ENCODE results near the gene CCT6A.
A peak's percentile ranks its signal among the peaks of the same experiment; 100 is the strongest.
"Not testable (repeated sequence)": the region's sequence is repeated elsewhere in the genome, so short reads cannot be mapped to it uniquely, and the experiment has no call there.

Gene CCT6A

DNA sequence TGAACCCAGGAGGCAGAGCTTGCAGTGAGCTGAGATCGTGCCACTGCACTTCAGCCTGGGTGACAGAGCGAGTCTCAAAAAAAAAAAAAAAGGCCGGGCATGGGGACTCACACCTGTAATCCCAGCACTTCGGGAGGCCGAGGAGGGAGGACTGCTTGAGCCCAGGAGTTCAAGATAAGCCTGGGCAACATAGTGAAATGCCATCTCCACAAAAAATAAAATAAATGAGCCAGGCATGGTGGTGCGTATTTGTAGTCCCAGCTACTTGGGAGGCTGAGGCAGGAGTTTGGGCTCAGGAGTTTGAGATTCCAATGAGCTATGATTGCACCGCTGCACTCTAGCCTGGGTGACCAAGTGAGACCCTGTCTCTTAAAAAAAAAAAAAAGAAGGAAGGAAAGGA is 19.0 kb upstream of the CCT6A start:
- not testable (repeated sequence) for H2AFZ ChIP-seq (ENCODE audit: low read depth, low read length); H3K4me3 ChIP-seq (ENCODE audit: low read length); H3K27me3 ChIP-seq (ENCODE audit: insufficient read depth, low read length); H3K9me3 ChIP-seq (ENCODE audit: low read length); H3K4me1 ChIP-seq (ENCODE audit: insufficient read depth, low read length)
- H3K36me3 ChIP-seq (ENCODE audit: insufficient read depth, low read length) = peaks cover 29% of the 10 kb centered on the region

GRCh38 chr7:56033671-56034432 is 17.7 kb upstream of the CCT6A start:
- Histone ChIP-seq H3K36me3 (ENCODE audit: insufficient read depth, low read length) (peaks cover 24% of the 10 kb centered on the region), H3K9me3 (ENCODE audit: low read length) (no peaks in the 10 kb centered on the region), H3K4me3 (ENCODE audit: low read length) (peak overlapping the region; percentile 49), H2AFZ (ENCODE audit: low read depth, low read length) (peak overlapping the region; percentile 79), H3K4me1 (ENCODE audit: insufficient read depth, low read length) (no peaks in the 10 kb centered on the region), H3K27me3 (ENCODE audit: insufficient read depth, low read length) (no peaks in the 10 kb centered on the region)

GRCh38 chr7:56040730-56041129 is 10.8 kb upstream of the CCT6A start:
- Histone ChIP-seq H3K36me3 (ENCODE audit: insufficient read depth, low read length) (peaks cover 10% of the 10 kb centered on the region), H2AFZ (ENCODE audit: low read depth, low read length) (no peak overlapping the region), H3K4me3 (ENCODE audit: low read length) (no peak overlapping the region), H3K9me3 (ENCODE audit: low read length) (no peaks in the 10 kb centered on the region), H3K4me1 (ENCODE audit: insufficient read depth, low read length) (no peaks in the 10 kb centered on the region), H3K27me3 (ENCODE audit: insufficient read depth, low read length) (no peaks in the 10 kb centered on the region)

DNA sequence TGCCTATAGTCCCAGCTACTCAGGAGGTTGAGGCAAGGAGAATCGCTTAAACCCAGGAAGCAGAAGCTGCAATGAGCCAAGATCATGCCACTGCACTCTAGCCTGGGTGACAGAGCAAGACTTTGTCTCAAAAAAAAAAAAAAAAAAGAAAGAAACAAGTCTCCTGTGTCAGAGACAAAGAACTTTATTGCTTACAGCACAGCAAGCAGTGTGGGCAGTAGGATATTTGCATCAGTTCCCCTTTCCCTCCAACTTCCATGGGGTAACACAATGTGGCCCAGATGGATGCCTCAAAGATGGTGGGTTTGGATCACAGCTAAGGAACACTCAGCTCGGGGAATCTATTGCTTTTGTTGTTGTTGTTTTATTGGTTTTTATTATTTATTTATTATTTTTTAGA is 5.8 kb upstream of the CCT6A start:
- H3K36me3 ChIP-seq (ENCODE audit: insufficient read depth, low read length); H3K27me3 ChIP-seq (ENCODE audit: insufficient read depth, low read length); H3K4me1 ChIP-seq (ENCODE audit: insufficient read depth, low read length); H2AFZ ChIP-seq (ENCODE audit: low read depth, low read length); H3K4me3 ChIP-seq (ENCODE audit: low read length); H3K9me3 ChIP-seq (ENCODE audit: low read length): not testable (repeated sequence)

GRCh38 chr7:56046721-56047445 is 4.7 kb upstream of the CCT6A start:
- Histone ChIP-seq H2AFZ (ENCODE audit: low read depth, low read length) (no peak overlapping the region), H3K4me1 (ENCODE audit: insufficient read depth, low read length) (peaks cover 9% of the 10 kb centered on the region)

DNA sequence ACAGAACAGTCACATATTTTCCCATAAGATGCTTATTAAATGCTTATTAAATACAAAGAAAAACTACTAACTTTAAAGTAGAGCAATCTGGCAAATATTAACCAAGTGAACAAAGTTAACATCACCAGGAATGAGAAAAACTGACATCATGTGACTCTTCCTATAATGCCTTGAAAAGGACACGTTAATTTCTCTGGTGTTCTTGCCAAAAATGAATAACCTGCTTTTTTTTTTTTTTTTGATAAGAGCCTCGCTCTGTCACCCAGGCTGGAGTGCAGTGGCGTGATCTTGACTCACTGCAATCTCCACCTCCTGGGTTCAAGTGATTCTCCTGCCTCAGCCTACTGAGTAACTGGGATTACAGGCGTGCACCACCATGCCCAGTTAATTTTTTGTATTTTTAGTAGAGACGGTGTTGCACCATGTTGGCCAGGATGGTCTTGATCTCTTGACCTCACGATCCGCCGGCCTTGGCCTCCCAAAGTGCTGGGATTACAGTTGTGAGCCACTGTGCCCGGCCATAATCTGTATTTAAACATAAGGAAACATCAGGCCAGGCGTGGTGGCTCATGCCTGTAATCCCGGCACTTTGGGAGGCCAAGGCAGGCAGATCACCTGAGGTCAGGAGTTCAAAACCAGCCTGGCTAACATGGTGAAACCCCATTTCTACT is 4.0 kb upstream of the CCT6A start:
- peaks cover 14% of the 10 kb centered on the region for H3K4me1 ChIP-seq (ENCODE audit: insufficient read depth, low read length)
- not testable (repeated sequence) for H3K4me3 ChIP-seq (ENCODE audit: low read length); H3K27me3 ChIP-seq (ENCODE audit: insufficient read depth, low read length); H3K36me3 ChIP-seq (ENCODE audit: insufficient read depth, low read length); H3K9me3 ChIP-seq (ENCODE audit: low read length); H2AFZ ChIP-seq (ENCODE audit: low read depth, low read length)

More at GRCh38 chr7:56046721-56047445, 4.7 kb upstream of the CCT6A start:
- H3K4me3 ChIP-seq (ENCODE audit: low read length) = no peak overlapping the region
- no peaks in the 10 kb centered on the region for H3K27me3 ChIP-seq (ENCODE audit: insufficient read depth, low read length)
- peaks cover 5% of the 10 kb centered on the region for H3K36me3 ChIP-seq (ENCODE audit: insufficient read depth, low read length)
- H3K9me3 ChIP-seq (ENCODE audit: low read length) = no peaks in the 10 kb centered on the region

- no peaks in the 10 kb centered on the region for H3K9me3 ChIP-seq (ENCODE audit: low read length)
Observed at GRCh38 chr7:56048245-56048644, 3.3 kb upstream of the CCT6A start.

GRCh38 chr7:56048763-56049162 is 2.8 kb upstream of the CCT6A start:
- H3K9me3 ChIP-seq (ENCODE audit: low read length); H2AFZ ChIP-seq (ENCODE audit: low read depth, low read length); H3K4me3 ChIP-seq (ENCODE audit: low read length); H3K27me3 ChIP-seq (ENCODE audit: insufficient read depth, low read length): not testable (repeated sequence)
- Histone ChIP-seq H3K36me3 (ENCODE audit: insufficient read depth, low read length) (peaks cover 11% of the 10 kb centered on the region), H3K4me1 (ENCODE audit: insufficient read depth, low read length) (peaks cover 26% of the 10 kb centered on the region)

More at GRCh38 chr7:56048245-56048644, 3.3 kb upstream of the CCT6A start:
- no peak overlapping the region for H3K4me3 ChIP-seq (ENCODE audit: low read length)
- no peak overlapping the region for H2AFZ ChIP-seq (ENCODE audit: low read depth, low read length)
- peaks cover 6% of the 10 kb centered on the region for H3K36me3 ChIP-seq (ENCODE audit: insufficient read depth, low read length)
- H3K4me1 ChIP-seq (ENCODE audit: insufficient read depth, low read length) = peaks cover 21% of the 10 kb centered on the region
- no peaks in the 10 kb centered on the region for H3K27me3 ChIP-seq (ENCODE audit: insufficient read depth, low read length)

GRCh38 chr7:56051053-56051338 is 569 bp upstream of the CCT6A start:
- H3K4me3 ChIP-seq (ENCODE audit: low read length) = peak overlapping the region; percentile 71
- H2AFZ ChIP-seq (ENCODE audit: low read depth, low read length) = peak overlapping the region; percentile 50
- no peaks in the 10 kb centered on the region for H3K27me3 ChIP-seq (ENCODE audit: insufficient read depth, low read length)
- peaks cover 32% of the 10 kb centered on the region for H3K36me3 ChIP-seq (ENCODE audit: insufficient read depth, low read length)
- H3K4me1 ChIP-seq (ENCODE audit: insufficient read depth, low read length) = peaks cover 27% of the 10 kb centered on the region
- H3K9me3 ChIP-seq (ENCODE audit: low read length) = no peaks in the 10 kb centered on the region

DNA sequence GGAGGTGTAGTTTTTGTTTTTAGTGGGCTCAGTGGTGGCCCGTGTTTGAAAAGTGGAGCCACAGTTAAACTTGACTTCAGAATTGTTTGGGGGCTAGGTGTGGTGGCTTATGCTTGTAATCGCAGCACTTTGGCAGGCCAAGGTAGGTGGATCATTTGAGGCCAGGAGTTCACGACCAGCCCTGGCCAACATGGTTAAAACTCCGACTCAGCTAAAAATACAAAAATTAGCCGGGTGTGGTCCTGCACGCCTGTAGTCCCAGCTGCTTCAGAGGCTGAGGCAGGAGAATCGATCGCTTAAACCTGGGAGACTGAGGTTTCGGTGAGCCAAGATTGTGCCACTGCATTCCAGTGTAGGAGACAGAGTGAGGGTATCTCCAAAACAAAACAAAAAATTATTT is 1.8 kb downstream of the CCT6A start:
- Histone ChIP-seq H3K4me3 (ENCODE audit: low read length) (no peak overlapping the region), H2AFZ (ENCODE audit: low read depth, low read length) (no peak overlapping the region), H3K36me3 (ENCODE audit: insufficient read depth, low read length) (peaks cover 53% of the 10 kb centered on the region), H3K27me3 (ENCODE audit: insufficient read depth, low read length) (no peaks in the 10 kb centered on the region), H3K4me1 (ENCODE audit: insufficient read depth, low read length) (peaks cover 27% of the 10 kb centered on the region), H3K9me3 (ENCODE audit: low read length) (no peaks in the 10 kb centered on the region)

GRCh38 chr7:56053993-56054392 is 2.4 kb downstream of the CCT6A start:
- peaks cover 58% of the 10 kb centered on the region for H3K36me3 ChIP-seq (ENCODE audit: insufficient read depth, low read length)
- H3K4me1 ChIP-seq (ENCODE audit: insufficient read depth, low read length) = peaks cover 27% of the 10 kb centered on the region
- no peaks in the 10 kb centered on the region for H3K27me3 ChIP-seq (ENCODE audit: insufficient read depth, low read length)
- H3K9me3 ChIP-seq (ENCODE audit: low read length) = no peaks in the 10 kb centered on the region
- H2AFZ ChIP-seq (ENCODE audit: low read depth, low read length) = no peak overlapping the region
- H3K4me3 ChIP-seq (ENCODE audit: low read length) = no peak overlapping the region

DNA sequence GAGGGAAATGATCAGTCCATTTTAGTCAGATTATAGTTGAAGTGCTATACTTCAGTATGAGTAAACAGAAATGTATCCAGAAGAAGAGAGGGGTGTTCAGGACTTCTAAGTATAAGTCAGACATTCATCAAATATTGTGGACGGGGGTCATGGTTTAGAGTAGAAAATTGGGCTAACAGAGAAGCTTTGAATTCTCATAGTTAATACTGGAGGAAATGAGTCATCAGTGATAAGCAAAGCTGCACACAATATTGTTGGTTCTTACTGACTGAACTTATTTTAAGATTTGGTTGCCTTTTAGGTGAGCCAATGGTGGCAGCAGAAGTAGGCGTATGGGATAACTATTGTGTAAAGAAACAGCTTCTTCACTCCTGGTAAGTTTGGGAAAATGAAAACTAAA is 10.8 kb downstream of the CCT6A start:
- peaks cover 8% of the 10 kb centered on the region for H3K4me1 ChIP-seq (ENCODE audit: insufficient read depth, low read length)
- H2AFZ ChIP-seq (ENCODE audit: low read depth, low read length) = no peak overlapping the region
- H3K36me3 ChIP-seq (ENCODE audit: insufficient read depth, low read length) = peaks cover 54% of the 10 kb centered on the region
- H3K4me3 ChIP-seq (ENCODE audit: low read length) = no peak overlapping the region
- H3K27me3 ChIP-seq (ENCODE audit: insufficient read depth, low read length) = no peaks in the 10 kb centered on the region
- H3K9me3 ChIP-seq (ENCODE audit: low read length) = no peaks in the 10 kb centered on the region

- peak overlapping the region; percentile 9 for H3K4me3 ChIP-seq (ENCODE audit: low read length)
- H3K4me1 ChIP-seq (ENCODE audit: insufficient read depth, low read length) = peaks cover 8% of the 10 kb centered on the region
- no peak overlapping the region for H2AFZ ChIP-seq (ENCODE audit: low read depth, low read length)
- H3K9me3 ChIP-seq (ENCODE audit: low read length) = no peaks in the 10 kb centered on the region
- peaks cover 43% of the 10 kb centered on the region for H3K36me3 ChIP-seq (ENCODE audit: insufficient read depth, low read length)
- H3K27me3 ChIP-seq (ENCODE audit: insufficient read depth, low read length) = no peaks in the 10 kb centered on the region
Observed at GRCh38 chr7:56063500-56063881, 11.9 kb downstream of the CCT6A start.

Data from neuron (in vitro differentiated cells).